GM21619 (cell line): Measurements from ENCODE around the gene TMEM217.
"Not testable (repeated sequence)": the region's sequence is repeated elsewhere in the genome, so short reads cannot be mapped to it uniquely, and the experiment has no call there.

ENCODE experiments used
- ATAC-seq: cut with Tn5 transposase; IDR thresholded peaks from one replicate; pipeline ENCODE4 v1.9.1; 2021; ENCODE audit not compliant: unreplicated experiment

TMEM217 gene

GRCh38 chr6:37218511-37218910 lies 39.4 kb downstream of the TMEM217 start:
- no peak for ATAC-seq

GRCh38 chr6:37218061-37218460 lies 39.9 kb downstream of the TMEM217 start:
- no peak for ATAC-seq

- no peak for ATAC-seq
These were observed 45.7 kb downstream of the TMEM217 start for GRCh38 chr6:37212268-37212667.

GRCh38 chr6:37210313-37210968 lies 47.5 kb downstream of the TMEM217 start:
- no peak for ATAC-seq

DNA sequence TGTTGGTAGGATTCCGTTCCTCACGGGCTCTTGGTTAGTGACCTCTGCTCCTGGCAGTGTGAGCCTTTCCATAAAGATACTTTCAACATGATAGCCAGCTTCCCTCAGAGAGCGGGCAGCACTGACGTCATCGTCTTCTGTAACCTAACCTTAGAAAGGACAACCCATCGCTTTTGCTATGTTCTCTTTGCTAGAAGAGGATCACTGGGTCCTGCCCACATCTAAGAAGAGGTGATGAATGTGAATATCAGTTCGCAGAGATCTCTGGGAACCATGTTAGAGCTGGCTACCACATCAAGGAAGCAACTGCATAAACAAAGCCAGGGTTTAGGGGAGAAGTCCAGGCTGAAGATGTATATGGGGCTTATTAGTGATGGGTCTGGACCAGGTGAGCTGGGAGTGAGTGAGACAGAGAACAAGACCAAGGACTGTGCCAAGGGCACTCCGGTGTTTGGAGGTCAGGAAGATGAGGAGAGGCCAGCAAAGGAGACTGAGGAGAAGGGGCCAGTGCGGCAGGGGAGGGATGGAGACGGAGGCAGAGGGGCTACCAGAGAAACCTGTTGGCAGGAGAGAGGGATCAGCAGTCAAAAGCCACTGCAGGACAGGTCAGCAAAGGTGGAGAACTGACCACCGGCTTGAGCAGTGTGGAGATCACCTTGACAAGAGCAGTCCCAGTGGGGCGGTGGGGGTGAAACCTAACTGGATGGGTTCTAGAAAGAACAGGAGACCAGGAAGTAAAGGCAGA lies 48.3 kb downstream of the TMEM217 start:
- no peak for ATAC-seq

DNA sequence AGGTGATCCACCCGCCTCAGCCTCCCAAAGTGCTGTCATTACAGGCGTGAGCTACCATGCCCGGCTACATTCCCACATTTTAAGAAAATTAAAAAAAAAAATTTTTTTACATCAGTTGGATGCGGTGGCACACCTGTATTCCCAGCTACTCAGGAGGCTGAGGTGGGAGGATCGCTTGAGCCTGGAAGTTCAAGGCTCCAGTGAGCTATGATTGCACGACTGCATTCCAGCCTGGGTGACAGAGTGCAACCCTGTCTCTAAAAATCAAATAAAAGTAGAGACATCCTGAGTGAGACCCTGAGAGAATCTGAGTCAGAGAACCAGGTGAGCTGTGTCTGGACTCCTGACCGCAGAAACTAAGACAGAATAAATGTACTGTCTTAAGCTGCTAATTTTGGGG lies 49.2 kb downstream of the TMEM217 start:
- ATAC-seq, result no peak

DNA sequence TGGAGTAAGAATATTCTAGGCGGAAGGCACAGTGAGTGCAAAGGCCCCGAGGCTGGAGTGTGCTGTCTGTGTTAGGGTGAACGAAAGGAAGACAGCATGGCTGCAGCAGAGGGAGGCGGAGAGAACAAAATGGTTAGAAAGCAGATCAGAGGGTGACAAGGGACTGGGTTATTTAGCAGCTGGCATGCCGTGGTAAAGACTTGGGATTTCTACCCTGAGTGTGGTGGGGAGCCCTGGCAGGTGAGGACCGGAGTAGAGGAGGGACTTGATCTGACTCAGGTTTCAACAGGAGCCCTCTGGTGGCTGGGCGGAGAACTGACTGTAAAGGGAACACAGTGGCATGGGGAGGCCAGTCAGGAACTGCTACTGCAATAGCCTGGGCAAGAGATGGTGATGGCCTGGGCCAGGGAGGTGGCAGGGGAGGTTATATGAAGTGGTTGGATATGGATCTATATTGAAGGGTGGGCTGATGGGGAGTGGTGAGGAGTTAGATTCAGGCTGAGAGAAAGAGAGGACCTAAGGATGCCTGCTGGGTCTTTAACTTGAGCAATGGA lies 50.0 kb downstream of the TMEM217 start:
- ATAC-seq, result no peak

DNA sequence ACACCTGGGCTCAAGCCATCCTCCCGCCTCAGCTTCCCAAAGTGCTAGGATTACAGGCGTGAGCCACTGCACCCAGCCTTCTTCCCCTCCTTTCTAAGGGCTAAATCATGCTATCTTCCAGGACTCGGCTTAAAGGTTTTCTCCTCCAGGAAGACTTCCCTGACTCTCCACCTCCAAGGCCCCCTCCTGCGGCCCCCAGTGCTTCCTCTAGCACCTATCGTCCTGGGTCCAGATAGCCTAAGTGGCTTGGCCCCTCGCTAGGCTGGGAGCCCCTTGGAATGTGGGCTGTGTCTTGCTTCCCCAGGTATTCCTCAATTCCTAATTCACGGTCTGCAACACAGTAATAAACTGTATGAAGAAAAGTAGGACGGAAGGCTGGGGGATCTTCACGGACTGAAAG lies 51.3 kb downstream of the TMEM217 start:
- no peak for ATAC-seq

DNA sequence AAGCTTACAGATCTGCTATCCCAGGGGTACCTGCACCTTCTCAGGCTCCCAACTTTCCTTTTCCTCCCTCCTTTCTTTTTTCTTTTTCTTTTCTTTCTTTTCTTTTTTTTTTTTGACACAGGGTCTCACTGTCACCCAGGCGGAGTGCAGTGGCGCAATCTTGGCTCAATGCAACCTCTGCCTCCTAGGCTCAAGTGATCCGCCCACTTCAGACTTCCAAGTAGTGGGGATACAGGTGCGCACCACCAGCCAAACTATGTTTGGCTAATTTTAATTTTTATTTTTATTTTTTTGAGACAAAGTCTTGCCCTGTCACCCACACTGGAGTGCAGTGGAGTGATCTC lies 52.0 kb downstream of the TMEM217 start:
- ATAC-seq, result no peak

DNA sequence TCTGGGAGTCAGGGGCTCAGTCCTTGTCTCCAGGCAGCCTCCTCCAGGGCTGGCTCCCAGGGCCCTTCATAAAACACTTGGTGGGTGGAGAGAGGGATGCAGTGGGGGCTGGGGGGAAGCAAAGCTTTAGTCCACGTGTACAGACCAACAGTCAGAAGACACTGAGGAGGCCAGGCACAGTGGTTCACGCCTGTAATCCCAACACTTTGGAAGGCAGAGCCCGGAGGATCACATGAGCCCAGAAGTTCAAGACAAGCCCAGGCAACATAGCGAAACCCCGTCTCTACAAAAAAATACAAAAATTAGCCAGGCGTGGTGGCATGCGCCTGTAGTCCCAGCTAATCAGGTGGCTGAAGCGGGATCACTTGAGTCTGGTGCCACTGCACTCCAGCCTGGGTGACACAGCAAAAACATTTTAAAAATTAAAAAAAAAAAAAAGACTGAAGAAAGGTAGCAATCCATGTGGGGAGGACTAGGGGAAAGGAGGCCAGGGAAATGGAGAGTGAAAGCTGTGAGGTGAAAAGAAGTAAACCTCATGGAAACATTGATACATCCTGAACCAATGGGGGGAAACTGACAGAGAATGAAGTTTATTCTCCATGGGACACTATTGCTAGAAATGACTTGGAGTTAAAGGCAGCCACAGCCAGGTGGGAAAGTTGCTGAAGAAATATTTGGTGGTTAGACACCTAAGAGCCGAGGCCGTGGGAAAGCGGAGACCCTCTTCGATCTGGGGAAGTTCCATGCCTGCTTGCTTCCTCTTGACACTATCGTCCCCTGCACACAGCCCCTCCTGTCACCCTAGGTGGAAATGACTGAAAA lies 52.6 kb downstream of the TMEM217 start:
- no peak for ATAC-seq

- no peak for ATAC-seq
These were observed 53.8 kb downstream of the TMEM217 start for GRCh38 chr6:37204014-37204751.

GRCh38 chr6:37202788-37203491 lies 55.0 kb downstream of the TMEM217 start:
- no peak for ATAC-seq

- ATAC-seq, result no peak
These were observed 56.2 kb downstream of the TMEM217 start for GRCh38 chr6:37201726-37202125.

DNA sequence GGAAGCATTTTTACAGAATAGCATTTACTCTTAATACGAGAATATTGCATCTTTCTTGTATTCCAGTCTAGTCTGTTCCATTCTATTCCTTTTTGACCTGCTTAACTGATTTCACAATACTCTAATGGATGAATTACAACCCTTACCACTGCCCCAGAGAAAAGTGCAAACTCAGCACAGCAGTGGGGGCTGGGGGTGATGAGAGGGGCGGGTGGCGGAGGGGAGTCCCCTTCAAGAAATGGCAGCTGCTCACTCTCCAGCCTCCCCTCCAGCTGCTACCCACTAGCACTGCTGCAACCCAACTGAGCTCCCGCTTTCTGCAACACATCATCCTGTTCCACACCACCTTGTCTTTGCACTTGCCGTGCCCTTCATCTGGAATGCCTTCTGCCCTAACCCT lies 57.9 kb downstream of the TMEM217 start:
- no peak for ATAC-seq

- ATAC-seq, result not testable (repeated sequence)
These were observed 61.5 kb downstream of the TMEM217 start for GRCh38 chr6:37196451-37196850.

DNA sequence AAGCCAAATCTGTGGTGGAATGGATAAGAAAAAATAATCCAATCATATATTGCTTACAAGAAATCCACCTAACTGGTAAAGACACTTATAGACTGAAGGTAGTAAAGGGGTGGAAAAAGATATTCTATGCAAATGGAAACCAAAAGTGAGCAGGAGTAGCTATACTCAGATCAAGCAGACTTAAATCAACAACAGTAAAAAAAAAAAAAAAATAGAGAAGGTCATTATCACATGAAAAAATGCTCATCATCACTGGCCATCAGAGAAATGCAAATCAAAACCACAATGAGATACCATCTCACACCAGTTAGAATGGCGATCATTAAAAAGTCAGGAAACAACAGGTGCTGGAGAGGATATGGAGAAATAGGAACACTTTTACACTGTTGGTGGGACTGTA lies 63.1 kb downstream of the TMEM217 start:
- ATAC-seq, result not testable (repeated sequence)

- ATAC-seq, result no peak
These were observed 65.3 kb downstream of the TMEM217 start for GRCh38 chr6:37192666-37193065.

DNA sequence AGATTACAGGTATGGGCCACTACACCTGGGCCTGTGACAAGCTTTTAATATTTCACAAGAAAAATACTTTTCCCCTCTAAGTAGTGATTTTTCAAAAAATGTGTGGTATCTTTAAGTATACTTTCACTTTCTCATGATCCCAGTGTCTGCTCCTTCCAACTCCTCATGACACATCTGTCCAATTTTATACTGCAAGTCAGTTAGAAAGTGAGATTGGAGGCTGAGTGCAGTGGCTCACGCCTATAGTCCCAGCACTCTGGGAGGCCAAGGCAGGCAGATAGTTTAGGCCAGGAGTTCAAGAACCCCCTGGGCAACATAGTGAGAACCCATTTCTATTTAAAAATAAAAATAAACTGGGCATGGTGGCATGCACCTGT lies 67.8 kb downstream of the TMEM217 start:
- no peak for ATAC-seq

- no peak for ATAC-seq
These were observed 68.9 kb downstream of the TMEM217 start for GRCh38 chr6:37188962-37189510.
